HepG2 (cell line): ENCODE results near the gene HSD11B1. TPM values are rescaled to one million over a fixed set of nuclear protein-coding genes. Genes with fewer than 3 reads are reported as not detected.

Experiments used
- CHD2 ChIP-seq: IDR thresholded peaks from 2 replicates; pipeline ENCODE4 v1.6.1; 2011; ENCODE audit warnings: low read depth, low read length, improper control_type of control experiment
- ERF ChIP-seq: IDR thresholded peaks from 2 replicates; pipeline ENCODE4 v1.6.1; 2018; ENCODE audit warnings: missing biosample characterization, missing genetic modification reagents
- PHB2 ChIP-seq: fragments of 450-650 bp; IDR thresholded peaks from 2 replicates; pipeline ENCODE4 v1.6.1; 2018; ENCODE audit not compliant: partially characterized antibody
- TEAD3 ChIP-seq: optimal IDR thresholded peaks from 2 replicates; pipeline ENCODE3; 2016; ENCODE audit warnings: borderline replicate concordance
- polyA plus RNA-seq, 8 experiments: library from polyadenylated mRNA; depleted of rRNA in 3 of 8; stranded (reverse) in 7 of 8; unstranded in 1 of 8; fragments of >200 nt; fragmentation: Illumina TruSeq in 4 of 8; extraction: Trizol in 4 of 8; gene quantifications; 2 replicates each; pipeline versions ENCODE4 v1.2.1 to v1.2.3, GENCODE V29; 2011 to 2016; ENCODE audit warnings: low read depth in 4 of 8, missing spikeins in 1 of 8, mixed read lengths in 1 of 8; ENCODE audit not compliant: insufficient read depth in 1 of 8
- total RNA-seq, 5 experiments: library from RNA; depleted of rRNA; stranded (reverse); fragments of >200 nt; fragmentation: Illumina TruSeq; extraction: Trizol; gene quantifications; 2 replicates each; pipeline ENCODE4 v1.2.3, GENCODE V29; 2016; ENCODE audit warnings: low read depth in 1 of 5
- TF ChIP-seq, protein P1 (sequence below): sonication (generic); formaldehyde crosslinking; IDR thresholded peaks from 2 replicates; pipeline ENCODE4 v1.8.0; 2022; ENCODE audit warnings: mild to moderate bottlenecking, missing genetic modification reagents, moderate library complexity
- TF ChIP-seq, protein P2 (sequence below): sonication (generic); formaldehyde crosslinking; IDR thresholded peaks from 2 replicates; pipeline ENCODE4 v1.4.0; 2020; ENCODE audit warnings: mild to moderate bottlenecking, missing genetic modification reagents
- TF ChIP-seq, protein P3 (sequence below): sonication (generic); formaldehyde crosslinking; IDR thresholded peaks from 2 replicates; pipeline ENCODE4 v1.5.0; 2020; ENCODE audit warnings: mild to moderate bottlenecking, missing genetic modification reagents, moderate library complexity

HSD11B1 gene
- total and polyA plus RNA-seq, 2 of the 13 experiments (the other 11 are each of a cell fraction or from before 2014, with no cell fraction given), result not detected

DNA sequence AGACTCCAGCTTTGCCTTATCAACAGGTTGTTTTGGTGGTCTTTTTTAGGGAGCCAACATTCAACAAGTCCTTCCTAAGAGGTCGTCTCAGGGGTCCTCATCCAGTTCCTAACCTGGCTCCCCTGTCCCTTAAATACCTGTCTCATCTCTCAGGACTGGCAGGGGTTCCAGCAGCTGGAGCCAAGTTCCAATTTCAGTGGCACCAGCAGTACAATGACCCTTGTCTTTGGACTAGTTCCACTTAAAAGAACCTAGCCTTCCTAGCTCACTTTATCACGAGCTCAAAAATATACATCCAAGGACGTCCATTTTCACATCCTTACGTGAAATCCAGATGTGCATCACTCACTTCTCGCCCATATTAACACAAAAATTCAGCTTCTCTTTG is 32.5 kb downstream of the HSD11B1 start (continued):
- TF ChIP-seq, protein P1, sequence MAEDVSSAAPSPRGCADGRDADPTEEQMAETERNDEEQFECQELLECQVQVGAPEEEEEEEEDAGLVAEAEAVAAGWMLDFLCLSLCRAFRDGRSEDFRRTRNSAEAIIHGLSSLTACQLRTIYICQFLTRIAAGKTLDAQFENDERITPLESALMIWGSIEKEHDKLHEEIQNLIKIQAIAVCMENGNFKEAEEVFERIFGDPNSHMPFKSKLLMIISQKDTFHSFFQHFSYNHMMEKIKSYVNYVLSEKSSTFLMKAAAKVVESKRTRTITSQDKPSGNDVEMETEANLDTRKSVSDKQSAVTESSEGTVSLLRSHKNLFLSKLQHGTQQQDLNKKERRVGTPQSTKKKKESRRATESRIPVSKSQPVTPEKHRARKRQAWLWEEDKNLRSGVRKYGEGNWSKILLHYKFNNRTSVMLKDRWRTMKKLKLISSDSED, result no peak
- TF ChIP-seq TEAD3 (CRISPR knock-in tag) (no peak), ERF (CRISPR knock-in tag) (no peak), CHD2 (no peak), PHB2 (no peak)
- TF ChIP-seq, protein P2, sequence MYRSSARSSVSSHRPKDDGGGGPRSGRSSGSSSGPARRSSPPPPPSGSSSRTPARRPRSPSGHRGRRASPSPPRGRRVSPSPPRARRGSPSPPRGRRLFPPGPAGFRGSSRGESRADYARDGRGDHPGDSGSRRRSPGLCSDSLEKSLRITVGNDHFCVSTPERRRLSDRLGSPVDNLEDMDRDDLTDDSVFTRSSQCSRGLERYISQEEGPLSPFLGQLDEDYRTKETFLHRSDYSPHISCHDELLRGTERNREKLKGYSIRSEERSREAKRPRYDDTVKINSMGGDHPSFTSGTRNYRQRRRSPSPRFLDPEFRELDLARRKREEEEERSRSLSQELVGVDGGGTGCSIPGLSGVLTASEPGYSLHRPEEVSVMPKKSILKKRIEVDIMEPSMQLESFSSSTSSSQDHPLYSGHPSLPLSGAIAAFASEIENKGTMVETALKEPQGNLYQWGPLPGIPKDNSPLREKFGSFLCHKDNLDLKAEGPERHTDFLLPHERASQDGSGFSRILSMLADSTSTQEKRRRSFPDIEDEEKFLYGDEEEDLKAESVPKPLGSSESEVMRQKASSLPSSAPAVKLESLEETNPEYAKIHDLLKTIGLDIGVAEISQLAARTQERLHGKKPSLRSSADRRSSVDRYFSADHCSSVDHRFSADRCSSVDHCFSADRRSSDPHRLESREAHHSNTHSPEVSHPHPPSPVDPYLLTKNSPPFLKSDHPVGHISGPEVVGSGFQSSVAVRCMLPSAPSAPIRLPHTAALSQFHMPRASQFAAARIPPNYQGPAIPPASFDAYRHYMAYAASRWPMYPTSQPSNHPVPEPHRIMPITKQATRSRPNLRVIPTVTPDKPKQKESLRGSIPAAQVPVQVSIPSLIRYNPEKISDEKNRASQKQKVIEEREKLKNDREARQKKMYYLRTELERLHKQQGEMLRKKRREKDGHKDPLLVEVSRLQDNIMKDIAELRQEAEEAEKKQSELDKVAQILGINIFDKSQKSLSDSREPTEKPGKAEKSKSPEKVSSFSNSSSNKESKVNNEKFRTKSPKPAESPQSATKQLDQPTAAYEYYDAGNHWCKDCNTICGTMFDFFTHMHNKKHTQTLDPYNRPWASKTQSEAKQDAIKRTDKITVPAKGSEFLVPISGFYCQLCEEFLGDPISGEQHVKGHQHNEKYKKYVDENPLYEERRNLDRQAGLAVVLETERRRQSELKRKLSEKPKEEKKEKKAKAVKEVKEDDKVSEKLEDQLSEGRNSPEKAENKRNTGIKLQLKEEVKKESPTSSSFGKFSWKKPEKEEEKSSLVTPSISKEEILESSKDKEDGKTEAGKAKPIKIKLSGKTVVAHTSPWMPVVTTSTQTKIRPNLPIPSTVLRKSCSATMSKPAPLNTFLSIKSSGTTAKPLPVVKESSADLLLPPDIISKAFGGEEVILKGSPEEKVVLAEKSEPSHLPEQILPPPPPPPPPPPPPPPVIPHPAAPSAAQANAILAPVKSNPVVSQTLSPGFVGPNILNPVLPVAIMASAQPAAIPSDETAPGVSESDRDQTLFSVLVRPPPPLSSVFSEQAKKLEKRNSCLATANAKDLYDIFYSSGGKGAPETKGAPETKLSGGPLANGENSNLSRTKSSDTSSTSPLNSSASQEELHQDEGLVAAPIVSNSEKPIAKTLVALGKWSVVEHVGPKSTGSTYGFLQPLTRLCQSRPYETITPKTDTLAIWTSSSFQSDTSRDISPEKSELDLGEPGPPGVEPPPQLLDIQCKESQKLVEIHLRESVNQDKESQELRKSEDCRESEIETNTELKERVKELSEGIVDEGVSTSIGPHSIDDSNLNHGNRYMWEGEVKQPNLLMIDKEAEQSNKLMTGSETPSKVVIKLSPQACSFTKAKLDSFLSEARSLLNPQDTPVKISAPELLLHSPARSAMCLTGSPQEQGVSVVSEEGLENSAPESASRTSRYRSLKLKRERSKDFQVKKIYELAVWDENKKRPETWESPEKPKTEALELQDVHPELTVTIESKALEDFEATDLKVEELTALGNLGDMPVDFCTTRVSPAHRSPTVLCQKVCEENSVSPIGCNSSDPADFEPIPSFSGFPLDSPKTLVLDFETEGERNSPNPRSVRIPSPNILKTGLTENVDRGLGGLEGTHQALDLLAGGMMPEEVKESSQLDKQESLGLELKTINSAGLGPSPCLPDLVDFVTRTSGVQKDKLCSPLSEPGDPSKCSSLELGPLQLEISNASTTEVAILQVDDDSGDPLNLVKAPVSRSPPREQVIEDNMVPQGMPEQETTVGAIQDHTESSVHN (CRISPR knock-in tag), result no peak
- TF ChIP-seq, protein P3, sequence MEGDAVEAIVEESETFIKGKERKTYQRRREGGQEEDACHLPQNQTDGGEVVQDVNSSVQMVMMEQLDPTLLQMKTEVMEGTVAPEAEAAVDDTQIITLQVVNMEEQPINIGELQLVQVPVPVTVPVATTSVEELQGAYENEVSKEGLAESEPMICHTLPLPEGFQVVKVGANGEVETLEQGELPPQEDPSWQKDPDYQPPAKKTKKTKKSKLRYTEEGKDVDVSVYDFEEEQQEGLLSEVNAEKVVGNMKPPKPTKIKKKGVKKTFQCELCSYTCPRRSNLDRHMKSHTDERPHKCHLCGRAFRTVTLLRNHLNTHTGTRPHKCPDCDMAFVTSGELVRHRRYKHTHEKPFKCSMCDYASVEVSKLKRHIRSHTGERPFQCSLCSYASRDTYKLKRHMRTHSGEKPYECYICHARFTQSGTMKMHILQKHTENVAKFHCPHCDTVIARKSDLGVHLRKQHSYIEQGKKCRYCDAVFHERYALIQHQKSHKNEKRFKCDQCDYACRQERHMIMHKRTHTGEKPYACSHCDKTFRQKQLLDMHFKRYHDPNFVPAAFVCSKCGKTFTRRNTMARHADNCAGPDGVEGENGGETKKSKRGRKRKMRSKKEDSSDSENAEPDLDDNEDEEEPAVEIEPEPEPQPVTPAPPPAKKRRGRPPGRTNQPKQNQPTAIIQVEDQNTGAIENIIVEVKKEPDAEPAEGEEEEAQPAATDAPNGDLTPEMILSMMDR (CRISPR knock-in tag), result no peak
